LNCAP (cell line): ENCODE data around the gene SLC2A10.

Source experiments
- CTCF ChIP-seq: fragments of 450-650 bp; IDR thresholded peaks from 2 replicates; pipeline ENCODE4 v1.5.1; 2017; ENCODE audit warnings: mild to moderate bottlenecking

SLC2A10 gene

DNA sequence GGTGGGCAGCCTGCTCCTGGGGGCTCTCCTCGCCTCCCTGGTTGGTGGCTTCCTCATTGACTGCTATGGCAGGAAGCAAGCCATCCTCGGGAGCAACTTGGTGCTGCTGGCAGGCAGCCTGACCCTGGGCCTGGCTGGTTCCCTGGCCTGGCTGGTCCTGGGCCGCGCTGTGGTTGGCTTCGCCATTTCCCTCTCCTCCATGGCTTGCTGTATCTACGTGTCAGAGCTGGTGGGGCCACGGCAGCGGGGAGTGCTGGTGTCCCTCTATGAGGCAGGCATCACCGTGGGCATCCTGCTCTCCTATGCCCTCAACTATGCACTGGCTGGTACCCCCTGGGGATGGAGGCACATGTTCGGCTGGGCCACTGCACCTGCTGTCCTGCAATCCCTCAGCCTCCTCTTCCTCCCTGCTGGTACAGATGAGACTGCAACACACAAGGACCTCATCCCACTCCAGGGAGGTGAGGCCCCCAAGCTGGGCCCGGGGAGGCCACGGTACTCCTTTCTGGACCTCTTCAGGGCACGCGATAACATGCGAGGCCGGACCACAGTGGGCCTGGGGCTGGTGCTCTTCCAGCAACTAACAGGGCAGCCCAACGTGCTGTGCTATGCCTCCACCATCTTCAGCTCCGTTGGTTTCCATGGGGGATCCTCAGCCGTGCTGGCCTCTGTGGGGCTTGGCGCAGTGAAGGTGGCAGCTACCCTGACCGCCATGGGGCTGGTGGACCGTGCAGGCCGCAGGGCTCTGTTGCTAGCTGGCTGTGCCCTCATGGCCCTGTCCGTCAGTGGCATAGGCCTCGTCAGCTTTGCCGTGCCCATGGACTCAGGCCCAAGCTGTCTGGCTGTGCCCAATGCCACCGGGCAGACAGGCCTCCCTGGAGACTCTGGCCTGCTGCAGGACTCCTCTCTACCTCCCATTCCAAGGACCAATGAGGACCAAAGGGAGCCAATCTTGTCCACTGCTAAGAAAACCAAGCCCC, 16.0 kb downstream of the SLC2A10 start:
- no peak for TF ChIP-seq CTCF

DNA sequence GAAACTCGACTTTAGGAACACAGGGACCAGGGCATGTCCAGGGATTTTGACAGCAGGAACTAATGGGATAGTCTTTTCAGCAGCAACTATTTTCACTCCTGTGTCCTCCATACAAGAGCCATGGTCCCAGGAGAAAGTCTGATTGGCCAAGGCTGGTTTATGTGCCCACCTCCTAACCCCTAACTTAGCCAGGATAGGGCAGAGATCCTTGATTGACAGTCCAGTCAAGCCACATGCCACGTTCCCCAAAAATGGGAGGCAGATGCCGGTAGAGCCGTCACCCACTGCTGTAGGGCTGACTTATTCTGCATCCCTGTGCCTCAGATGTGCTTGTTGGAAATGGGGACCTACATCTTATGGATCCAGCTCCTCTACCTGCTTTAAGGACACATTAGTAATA, 22.3 kb downstream of the SLC2A10 start:
- no peak for TF ChIP-seq CTCF

GRCh38 chr20:46735436-46735835, 26.0 kb downstream of the SLC2A10 start:
- no peak for TF ChIP-seq CTCF

DNA sequence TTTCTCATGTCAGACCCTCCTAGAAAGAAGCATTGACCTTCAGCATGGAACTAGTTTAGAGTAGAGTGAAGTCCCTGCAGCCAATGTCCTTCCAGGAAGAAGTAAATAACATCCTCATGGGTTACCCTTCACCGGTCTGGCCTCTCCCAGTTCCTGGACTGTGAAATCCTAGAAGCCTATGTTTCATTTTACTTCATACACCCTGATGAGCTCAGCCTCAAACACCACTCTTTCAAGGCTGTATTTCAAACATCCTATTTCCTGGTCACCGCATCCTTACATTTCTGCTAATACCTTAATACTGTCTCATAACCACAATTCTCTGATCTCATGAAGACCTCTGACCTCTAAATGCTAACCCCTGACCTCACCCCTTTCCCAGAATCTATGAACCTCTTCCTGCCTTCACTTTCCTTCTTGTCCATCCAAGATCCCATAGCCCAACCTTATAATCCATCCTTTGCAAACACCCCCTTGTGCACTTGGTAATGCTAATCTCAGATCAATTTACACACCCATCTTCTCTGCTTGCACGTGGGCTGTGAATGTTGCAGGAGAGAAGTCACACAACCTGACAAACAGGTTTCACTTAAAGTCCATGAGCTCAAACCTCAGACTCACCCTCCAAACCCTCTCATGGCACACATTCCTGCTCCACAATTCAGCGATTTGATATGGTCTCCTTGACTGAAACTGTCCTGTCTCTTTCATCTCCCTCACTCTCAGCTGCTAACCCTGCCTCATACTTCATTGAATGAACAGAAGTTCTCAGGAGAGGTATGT, 30.2 kb downstream of the SLC2A10 start:
- no peak for TF ChIP-seq CTCF

GRCh38 chr20:46740214-46740609, 30.8 kb downstream of the SLC2A10 start:
- no peak for TF ChIP-seq CTCF

GRCh38 chr20:46741924-46742668, 32.6 kb downstream of the SLC2A10 start:
- TF ChIP-seq CTCF = no peak

DNA sequence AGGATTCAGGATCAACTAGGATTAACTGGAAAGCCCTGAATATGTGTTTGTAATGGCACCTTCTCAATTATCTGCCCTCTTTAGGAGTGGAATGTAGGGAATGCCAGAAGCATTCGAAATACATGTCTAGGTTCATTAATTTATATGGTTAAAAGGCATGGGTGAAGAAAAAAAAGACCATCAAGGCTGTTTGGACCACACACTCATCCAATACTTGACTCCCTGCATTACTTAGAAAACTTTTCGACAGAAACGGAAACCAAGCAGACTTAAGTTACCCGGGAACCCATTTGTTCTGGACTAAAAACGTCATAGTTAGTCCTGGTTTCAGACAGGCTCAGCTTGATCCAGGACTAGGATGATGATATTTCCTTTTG, 33.2 kb downstream of the SLC2A10 start:
- TF ChIP-seq CTCF = no peak
